ENCODE data around the gene TANC1.

Gene TANC1

DNA sequence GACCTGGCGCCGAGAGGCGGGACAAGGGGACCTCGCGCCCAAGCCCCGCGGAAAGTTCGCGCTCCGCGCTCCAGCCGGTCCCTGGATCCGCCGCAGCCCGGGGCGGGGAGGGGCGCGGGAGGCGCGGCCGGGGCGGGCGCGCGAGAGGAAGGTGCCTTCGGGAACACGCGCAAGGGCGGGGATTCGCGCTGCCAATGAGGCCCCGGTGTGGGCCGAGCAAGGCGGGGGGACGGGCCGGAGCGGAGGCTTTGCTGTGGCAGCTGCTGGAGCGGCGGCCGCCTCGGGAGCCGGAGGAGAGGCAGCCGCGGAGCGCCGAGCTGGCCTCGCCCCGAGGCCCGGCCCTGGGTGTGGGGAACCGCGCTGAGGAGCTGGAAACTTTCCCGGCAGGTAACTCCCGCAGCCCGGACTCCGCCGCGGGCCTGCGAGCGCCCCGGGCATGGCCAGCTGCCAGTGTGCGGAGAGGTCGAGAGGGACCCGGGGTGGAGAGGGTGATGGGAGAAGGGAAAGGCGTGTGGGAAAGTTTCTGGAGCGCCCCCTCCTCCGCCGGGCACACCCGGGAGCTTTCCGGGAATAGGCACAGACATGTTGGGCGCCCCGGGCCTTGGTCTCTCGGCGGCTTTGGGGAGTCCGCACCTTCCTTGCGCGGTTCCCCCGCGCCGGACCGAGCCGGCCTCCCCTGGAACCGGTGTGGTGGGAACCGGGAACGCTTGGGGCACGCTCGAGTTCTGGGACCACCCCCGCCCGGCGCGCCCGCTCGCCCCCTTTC lies at the start of gene TANC1:
TSS of gene TANC1 (plus strand) at position 245 of the 766 bp plus-strand sequence. CDS start 97,271 bp downstream, outside the sequence.
- peak; percentile 52 to 58 for DNase-seq (ENCODE audit: low read depth in 2 of 2)

DNA sequence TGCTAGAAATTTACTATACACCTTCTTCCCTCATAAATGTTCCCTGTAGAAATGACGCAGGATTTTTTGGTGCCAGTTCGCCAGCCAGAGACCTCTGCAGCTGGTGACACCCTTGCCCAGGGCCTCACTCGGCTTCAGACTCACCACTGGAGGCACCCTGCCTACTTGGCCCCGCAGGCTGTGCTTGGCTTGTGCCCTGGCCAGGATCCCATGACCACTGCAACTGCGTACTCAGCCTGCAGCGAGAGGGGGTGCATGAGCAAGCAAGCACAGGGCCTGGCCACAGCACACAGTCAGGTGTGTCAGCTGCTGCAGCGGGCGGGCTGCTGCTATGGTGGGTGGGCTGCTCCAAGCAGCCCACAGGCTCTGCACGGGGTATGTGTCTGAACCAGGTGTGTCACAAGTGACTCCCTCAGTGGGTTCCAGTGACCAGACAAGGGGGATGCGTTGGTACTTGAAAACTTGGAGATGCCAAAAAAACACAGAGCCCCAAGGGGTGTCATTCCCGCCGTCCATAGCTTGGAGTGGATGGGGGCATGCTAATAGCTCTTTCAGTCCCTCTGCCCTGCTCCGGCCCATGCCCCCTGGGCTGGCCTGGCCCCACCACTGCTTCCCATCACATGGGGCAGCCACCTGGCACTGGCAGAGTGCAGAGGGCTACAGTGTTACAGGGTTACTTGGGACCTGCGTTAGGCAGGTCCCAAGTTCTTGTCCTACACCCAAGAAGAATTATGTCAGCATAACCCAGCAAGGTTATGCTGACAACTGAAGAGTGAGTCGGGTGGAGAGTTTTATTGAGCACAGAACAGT lies 46.6 kb upstream of the TANC1 start:
- no peak for DNase-seq (ENCODE audit: low read depth in 2 of 2)

DNA sequence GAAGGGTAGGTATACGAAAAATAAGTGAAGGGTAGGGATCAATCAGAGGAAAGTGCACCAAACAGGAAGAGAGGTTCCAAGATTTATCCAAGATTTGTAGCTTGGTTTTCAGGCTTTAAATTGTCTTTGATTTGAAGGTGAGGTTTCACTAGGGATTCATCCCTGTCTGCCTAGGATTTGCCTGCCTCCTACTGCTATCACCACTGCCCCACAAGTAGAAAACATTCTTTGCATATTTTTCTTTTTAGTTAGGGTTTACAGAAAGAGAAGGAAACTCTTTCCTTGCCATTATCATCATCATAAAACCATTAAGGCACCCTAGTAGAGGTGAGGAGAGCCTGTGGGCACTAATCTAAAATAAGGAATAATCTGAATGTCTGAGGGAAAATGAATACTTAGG lies 45.8 kb upstream of the TANC1 start:
- DNase-seq (ENCODE audit: low read depth in 2 of 2): no peak

DNA sequence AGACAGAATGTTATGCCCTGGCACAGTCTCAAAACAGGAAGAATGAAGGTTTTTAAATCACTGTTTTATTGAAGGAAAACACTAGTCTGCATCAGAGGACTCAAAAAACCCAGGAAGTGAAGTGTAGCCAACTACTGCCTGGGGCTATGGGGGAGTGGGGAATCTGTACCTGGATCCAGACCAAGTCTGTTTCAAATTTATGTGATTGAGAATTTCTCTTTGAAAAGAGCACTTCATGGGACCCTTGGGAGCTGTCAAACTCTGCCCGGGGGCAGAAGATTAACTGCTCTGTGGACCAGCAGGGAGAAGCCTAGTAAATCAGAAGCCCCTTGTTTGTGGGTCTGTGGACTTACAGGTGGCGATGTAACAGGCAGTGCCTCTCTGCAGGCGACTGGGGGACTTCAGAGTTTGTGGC lies 45.3 kb upstream of the TANC1 start:
- DNase-seq (ENCODE audit: low read depth in 2 of 2): no peak

DNA sequence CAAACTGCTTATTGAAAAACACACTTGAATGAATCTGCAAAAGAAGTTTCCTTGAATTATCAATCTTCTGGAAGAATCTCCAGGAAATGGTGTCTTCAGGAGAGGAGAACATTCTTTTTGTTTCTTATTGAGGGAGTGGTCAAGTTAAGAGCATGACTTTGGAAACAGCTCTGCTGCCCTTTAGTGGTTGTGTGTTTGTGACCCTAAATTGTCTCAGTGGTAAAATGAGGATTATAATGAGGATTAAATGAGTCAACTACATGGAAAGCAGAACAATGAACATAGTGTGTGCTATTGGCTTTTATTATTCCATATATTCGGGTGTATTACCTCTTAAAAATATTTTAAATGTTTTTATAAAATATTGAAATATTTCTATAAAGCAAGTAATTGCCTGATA lies 44.8 kb upstream of the TANC1 start:
- DNase-seq (ENCODE audit: low read depth in 2 of 2): no peak

DNA sequence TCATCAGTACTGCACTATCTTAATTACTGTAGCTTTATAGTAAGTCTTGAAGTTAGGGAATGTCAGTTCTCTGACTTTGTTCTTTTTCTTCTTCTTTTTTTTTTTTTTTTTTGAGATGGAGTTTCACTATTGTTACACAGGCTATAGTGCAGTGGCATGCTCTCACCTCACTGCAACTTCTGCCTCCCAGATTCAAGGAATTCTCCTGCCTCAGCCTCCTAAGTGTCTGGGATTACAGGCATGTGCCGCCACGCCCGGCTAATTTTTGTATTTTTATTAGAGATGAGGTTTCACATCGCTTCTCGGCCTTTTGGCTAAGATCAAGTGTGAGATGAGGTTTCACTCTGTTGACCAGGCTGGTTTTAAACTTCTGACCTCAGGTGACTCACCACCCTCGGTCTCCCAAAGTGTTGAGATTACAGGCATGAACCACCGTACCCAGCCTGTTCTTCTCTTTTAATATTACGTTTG lies 41.9 kb upstream of the TANC1 start:
- DNase-seq (ENCODE audit: low read depth in 2 of 2): no peak

DNA sequence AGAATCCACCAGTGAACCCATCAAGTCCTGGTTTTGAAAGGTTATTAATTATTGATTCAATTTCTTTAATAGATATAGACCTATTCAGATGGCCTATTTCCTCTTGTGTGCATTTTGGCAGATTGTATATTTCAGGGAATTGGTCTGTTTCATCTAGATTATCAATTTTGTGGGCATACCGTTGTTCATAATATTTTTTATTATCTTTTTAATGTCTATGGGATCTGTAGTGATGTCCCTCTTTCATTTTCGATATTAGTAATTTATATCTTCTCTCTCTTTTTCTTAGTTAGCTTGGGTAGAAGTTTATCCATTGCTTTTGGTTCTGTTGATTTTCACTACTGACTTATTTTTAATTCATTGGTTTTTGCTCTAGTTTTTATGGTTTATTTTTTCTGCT lies 39.9 kb upstream of the TANC1 start:
- DNase-seq (ENCODE audit: low read depth in 2 of 2): no peak

DNA sequence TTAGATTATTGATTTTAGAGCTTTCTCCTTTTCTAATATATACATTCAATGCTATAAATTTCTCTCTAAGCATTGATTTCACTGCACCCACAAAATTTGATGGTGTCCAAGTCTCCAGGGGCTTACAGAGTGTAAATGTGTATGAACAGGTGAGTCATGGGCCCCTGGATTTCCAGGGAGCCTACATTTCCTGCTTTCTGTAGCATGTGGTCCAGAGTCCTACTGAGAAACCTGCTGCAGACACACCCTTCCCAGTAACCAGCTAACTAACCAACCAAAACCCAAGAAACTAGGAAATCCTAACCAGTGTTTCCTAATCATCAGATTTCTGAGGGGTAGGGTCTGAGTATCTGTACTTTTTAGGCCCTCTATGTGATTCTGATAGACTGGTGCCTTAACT lies 39.5 kb upstream of the TANC1 start:
- no peak for DNase-seq (ENCODE audit: low read depth in 2 of 2)

DNA sequence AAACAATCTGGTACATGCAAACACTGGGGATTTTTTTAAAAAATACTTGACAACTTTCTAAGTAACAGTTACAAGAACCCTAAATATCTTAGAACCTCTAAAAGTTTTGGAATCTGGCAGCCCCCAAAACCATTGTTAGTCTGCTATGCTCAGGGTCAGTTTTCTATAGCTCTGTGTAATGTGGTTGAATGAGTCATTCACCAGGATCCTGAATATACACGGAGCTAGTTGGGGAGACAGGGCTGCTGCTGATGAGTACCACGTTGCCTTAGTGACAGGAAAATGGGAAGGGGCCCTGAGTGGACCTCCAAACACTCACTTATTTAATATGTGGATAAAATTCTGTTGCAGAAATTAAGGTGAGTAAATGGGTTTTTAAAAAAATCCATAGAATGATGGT lies 36.9 kb upstream of the TANC1 start:
- DNase-seq (ENCODE audit: low read depth in 2 of 2): no peak

DNA sequence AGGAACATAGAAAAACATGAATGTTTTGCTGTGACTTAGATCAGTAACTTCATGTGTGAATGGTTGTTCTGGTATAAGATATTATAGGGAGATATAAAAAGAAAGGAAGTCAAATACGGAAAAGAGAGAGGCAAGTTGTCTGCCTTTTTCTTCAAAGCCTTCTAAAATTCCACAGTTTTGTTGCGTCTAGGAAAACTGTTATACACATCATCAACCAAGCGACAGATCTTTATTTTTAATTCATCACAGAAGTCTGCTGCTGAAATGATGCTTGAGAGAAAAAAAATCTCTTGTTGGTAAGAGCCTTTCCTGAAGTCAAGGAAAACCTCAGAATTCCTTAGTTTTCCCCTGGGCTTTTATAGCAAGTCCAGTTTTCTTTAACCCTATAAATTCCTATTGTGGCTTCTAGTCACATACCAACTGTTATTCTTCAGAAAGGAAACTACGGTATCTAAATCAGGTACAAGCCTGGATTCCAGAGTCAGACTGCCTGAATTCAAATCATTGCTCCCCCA lies 36.3 kb upstream of the TANC1 start:
- no peak for DNase-seq (ENCODE audit: low read depth in 2 of 2)

DNA sequence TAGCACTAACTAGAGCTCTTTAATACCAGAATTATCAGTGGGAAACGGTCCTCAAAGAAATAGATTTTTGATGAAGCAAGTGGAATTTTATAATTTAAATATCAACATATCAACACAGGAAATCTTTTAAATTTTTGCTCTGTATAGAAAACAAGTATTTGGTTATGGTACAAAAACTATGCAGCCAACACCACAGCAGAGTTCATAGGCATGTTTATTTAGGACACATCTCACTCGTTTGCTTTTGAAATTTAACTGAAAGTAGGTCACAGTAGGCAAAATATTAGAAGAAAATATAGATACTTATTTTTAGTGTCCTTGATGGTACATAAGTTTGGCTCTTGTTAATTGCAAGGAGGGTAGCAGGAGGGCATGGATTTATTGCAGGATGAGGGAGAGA lies 34.3 kb upstream of the TANC1 start:
- no peak for DNase-seq (ENCODE audit: low read depth in 2 of 2)

DNA sequence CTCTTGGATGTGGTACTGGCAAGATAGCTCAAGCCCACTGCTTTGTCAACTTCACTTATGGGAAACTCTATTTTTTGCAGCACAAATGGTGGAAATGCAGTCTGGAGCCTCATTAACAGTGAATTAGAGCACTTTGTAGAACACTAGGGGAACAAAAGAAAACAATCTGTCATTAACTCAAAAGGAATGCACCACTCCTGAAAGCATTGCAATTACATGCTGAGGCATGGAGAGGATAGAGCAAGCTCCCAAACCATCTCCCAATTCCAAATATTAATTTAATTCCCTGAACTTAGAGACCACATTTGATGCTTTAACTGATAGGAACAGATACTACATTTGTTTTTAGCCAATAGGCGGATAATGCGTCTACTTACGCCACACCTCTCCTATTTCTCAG lies 32.8 kb upstream of the TANC1 start:
- no peak for DNase-seq (ENCODE audit: low read depth in 2 of 2)

DNA sequence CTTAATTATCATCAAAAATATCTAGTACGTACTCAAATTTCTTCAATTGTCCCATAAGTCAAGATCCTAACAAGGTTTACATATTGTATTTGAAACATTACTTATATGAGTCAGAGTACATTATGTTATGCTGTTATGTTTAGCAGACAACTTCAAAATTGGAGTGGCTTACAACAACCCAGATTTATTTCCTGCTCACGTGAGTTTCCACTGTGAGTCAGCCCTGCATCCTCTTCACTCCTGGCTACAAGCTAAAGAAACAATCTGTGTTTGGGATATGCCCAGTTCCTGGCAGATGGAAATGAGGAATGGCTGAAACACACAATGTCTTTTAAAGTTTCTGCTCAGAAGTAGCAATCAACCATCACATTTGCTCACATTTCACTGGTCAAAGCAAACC lies 31.5 kb upstream of the TANC1 start:
- DNase-seq (ENCODE audit: low read depth in 2 of 2): no peak

DNA sequence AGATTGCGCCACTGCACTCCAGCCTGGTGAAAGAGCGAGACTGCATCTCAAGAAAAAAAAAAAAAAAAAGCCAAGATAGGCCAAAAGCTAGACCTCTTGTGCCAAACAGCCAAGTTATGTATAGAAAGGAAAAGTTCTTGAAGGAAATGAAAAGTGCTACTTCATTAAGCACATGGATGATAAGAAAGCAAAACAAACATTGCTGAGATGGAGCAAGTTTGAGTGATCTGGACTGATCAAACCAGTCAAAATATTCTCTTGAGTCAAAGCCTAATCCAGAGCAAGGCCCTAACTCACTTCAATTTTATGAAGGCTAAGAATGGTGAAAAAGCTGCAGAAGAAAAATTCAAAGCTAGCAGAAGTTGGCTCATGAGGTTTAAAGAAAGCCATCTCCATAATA lies 28.1 kb upstream of the TANC1 start:
- no peak for DNase-seq (ENCODE audit: low read depth in 2 of 2)

DNA sequence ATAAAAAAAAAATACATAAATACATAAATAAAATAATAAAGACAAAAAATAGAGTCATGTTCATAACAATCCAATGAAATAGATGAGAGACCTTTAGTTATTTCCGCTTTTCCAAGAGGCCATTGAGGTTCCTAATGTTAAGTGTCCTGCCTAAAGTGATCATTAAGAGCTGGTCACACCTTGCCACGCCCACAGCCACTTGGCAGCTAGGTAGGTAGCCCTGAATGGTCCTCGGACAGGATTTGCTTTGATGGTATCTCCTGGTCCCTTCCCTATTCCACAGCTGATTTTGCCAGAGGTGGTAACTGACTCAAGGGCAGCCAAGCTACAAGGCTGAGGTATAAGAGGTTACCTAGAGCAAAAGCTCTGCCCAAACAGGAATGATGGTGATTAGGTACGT lies 24.5 kb upstream of the TANC1 start:
- no peak for DNase-seq (ENCODE audit: low read depth in 2 of 2)

DNA sequence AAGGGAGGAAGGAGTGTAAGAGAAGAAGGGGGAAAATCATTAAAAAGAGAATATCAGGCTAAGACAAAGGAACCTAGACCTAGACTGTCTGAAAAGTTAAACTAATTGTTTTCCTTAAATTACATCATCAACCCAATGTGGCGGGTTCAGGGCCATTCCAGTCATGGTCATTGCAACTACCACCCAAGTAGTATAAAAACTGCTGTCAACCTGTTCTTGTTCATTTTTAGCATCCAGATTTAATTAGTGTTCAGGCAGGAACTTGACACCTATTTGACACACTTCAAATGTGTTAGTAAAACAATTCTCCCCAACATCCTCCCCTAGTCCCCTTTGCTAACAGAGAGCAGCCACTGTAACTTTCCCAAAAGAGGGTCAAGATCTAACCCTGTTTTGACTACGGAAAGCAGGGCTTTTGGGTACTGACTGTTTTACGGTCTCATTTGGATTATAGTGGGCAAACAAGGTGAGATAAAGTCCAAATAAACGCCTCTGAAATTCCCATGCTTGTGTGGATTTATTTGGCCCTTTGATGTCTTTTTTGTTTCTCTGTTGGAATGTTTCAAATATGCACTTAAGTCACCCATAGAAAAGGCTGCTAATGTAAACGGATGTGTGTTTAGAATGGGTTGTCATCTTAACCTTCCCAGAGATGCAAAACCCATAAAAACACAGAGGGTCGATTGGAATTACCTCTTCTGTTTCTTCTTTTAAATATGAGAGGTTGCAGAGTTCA lies 19.3 kb upstream of the TANC1 start:
- no peak for DNase-seq (ENCODE audit: low read depth in 2 of 2)

DNA sequence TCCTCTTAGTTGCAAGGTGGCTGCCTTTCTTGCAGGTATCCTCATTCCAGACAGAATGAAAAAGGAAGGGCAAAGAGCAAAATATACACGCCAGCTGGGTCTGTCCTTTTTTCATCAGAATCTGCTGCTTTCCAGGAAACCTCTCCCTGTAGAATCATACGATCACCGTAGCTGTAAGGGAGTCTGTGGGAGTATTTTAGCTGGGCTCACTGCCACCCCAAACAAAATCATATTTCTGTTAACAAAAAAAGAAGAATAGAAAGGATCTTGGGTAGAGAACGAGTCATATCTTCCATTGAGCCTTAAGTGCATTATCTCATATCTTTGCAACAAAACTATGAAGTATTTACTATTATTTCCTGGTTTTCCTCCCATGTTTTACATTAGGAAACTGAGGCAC lies 15.0 kb upstream of the TANC1 start:
- DNase-seq (ENCODE audit: low read depth in 2 of 2): no peak

DNA sequence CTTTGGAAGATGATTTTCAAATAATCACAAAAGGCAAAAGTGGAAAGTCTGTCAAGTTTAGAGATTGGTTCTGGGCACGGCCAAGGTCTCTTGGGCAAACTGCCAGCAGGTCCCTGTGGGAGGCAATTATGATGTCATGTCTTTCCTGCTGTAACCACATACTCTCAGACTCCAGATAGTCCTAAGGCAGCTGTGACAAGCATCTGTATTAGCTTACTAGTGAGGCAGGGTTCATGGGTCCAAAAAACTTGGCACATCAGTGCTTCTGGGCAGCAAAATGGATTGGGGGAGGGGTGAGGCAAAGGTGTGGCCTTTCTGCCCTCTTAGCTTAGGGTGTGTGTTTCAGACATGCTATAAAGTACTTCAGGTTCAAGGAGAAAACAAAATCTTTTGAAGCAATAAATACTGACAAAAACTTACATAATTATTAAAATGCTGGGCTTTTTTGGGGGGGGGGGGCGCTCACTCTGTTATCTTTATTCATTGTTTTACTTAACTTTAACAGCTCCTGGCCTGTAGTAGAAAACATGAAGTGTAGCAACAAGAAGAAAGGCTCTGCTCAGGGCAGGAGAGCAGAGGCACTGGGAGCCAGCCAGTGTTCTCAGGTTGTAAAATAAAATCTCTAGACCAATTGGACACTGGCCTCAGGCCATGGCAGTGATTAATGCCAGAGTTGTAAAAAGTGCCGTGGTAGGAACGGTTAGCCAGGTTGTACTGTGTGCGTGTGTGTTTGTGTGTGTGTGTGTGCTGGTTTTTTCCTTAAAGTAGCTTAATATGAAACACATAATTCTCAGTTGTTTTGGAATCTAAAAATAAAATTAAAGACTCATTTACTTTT lies 14.3 kb upstream of the TANC1 start:
- DNase-seq (ENCODE audit: low read depth in 2 of 2): peak in 1 of 2 donors; percentile 22

DNA sequence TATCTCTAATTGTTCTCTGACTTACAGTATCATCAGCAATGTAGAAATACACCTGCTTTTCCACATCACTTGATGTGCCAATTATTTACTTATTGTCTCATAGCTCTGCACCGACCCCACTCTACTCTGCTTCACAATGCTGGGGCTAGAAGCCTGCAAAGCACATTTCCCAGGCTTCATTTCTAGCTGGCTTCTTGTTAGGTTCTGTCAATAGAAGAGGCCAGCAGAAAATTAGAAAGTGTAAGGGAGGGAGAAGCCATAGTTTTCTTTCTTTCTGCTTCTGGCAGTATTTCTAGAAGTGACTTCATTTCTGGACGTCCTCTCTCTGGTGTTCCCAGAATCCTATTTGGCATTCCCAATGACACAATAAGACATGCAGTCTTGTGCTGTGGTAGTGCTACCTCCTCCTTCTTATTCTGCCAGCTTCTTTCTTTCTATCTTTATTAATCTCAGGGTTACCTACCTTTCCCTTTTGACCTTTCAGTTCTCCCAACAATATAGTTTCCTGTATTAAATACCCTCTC lies 12.5 kb upstream of the TANC1 start:
- no peak for DNase-seq (ENCODE audit: low read depth in 2 of 2)

DNA sequence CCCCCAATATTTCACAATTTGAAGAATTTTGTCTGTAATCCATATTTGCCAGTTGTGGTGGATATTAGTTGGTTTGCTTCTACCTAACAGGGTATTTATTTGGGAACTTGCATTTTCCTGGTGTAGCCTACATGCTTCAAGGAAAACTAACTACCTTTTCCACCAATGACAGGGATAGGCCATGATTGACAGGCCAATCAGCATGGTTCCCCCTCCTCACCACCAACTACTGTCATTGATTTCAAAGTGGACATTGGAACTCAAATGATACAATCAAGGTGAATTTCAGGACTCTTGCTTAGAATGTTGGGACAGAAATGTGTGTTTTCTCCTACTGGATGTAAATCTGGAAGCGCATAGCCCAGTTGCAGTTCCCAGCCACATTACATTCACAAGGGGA lies 10.1 kb upstream of the TANC1 start:
- DNase-seq (ENCODE audit: low read depth in 2 of 2): no peak

DNA sequence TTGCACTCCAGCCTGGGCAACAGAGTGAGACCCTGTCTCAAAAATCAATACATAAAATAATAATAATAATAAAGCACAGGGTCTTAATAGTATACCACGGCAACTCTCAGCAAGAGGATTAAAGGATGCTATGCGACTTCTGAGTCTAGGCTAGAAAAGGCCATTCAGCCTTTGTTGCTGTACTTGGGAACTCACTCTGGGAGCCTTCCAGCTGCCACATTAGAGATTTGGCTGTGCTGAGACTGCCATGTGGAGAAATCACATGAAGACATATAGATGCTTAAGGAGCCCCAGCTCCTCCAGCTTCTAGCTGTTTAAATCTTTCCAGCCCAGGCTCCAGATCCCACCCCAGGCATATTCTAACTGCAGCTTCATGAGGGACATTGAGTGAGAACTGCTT lies 8.2 kb upstream of the TANC1 start:
- no peak for DNase-seq (ENCODE audit: low read depth in 2 of 2)

Measured in stimulated activated CD4-positive, alpha-beta T cell treated with anti-CD3 and anti-CD28 coated beads, Interleukin-15, amount 100 ng/mL, for 48 hours (primary cell).